GM12878 (cell line): Measurements from ENCODE around the gene ANO6.

Experiments
- ELK1 ChIP-seq: IDR thresholded peaks from 2 replicates; pipeline ENCODE4 v1.6.1; 2012; ENCODE audit warnings: low read depth, low read length, improper control_type of control experiment
- EP300 ChIP-seq, 2 experiments: fragments of 150-350 bp in 1 of 2; IDR thresholded peaks; 2 replicates each; pipeline ENCODE4 v1.6.1; 2011 to 2012; ENCODE audit warnings: low read depth in 2 of 2, low read length in 2 of 2, borderline replicate concordance in 1 of 2, improper control_type of control experiment in 1 of 2, inconsistent platforms in 1 of 2; ENCODE audit not compliant: control insufficient read depth in 1 of 2
- GABPA ChIP-seq: IDR thresholded peaks from 2 replicates; pipeline ENCODE4 v1.6.1; 2014; ENCODE audit warnings: antibody characterized with exemption, low read depth, mild to moderate bottlenecking, inconsistent platforms
- GATAD2B ChIP-seq: fragments of 450-650 bp; conservative IDR thresholded peaks from 2 replicates; pipeline ENCODE4 v1.6.1; 2017; ENCODE audit warnings: low read depth, mild to moderate bottlenecking, moderate library complexity
- JUND ChIP-seq: IDR thresholded peaks from 2 replicates; pipeline ENCODE4 v1.6.1; 2012; ENCODE audit warnings: low read depth, mild to moderate bottlenecking, low read length, improper control_type of control experiment, moderate library complexity
- MTA3 ChIP-seq: IDR thresholded peaks from 2 replicates; pipeline ENCODE4 v1.6.1; 2012; ENCODE audit warnings: low read length, inconsistent platforms, borderline replicate concordance
- NFYB ChIP-seq: IDR thresholded peaks from 2 replicates; pipeline ENCODE4 v1.6.1; 2011; ENCODE audit warnings: low read depth, mild to moderate bottlenecking, low read length, improper control_type of control experiment, moderate library complexity; ENCODE audit not compliant: insufficient read depth
- POLR2AphosphoS5 ChIP-seq: IDR thresholded peaks from 2 replicates; pipeline ENCODE4 v1.6.1; 2011; ENCODE audit warnings: mild to moderate bottlenecking, low read length, inconsistent platforms
- SP1 ChIP-seq: IDR thresholded peaks from one replicate; pipeline ENCODE4 v1.6.1; 2011; ENCODE audit warnings: low read depth, low read length
- YY1 ChIP-seq: IDR thresholded peaks from 2 replicates; pipeline ENCODE4 v1.6.1; 2011; ENCODE audit warnings: low read depth, mild to moderate bottlenecking, low read length
- ZNF207 ChIP-seq: fragments of 450-650 bp; IDR thresholded peaks from 2 replicates; pipeline ENCODE4 v1.6.1; 2014; ENCODE audit warnings: antibody characterized with exemption, mild to moderate bottlenecking, borderline replicate concordance

GRCh38 chr12:45343269-45344051 lies 127.6 kb downstream of the ANO6 start:
- TF ChIP-seq GATAD2B (no peak), EP300 (IDR thresholded peaks at IDR 0.05; ENCODE audit: borderline replicate concordance in 1 of 2, control insufficient read depth in 1 of 2, low read depth in 2 of 2, low read length in 2 of 2) (no peak), JUND (no peak), POLR2AphosphoS5 (no peak), GABPA (no peak), ZNF207 (no peak), NFYB (no peak), MTA3 (no peak), YY1 (no peak), SP1 (no peak), ELK1 (no peak)
